AG09319 (cell line): ENCODE data around the gene DPPA5.

Source experiments
- DNase-seq: peaks from one replicate; pipeline ENCODE4 v3.0.0-alpha.2; 2010; ENCODE audit warnings: low read depth; ENCODE audit errors: extremely low read depth
- CTCF ChIP-seq: IDR thresholded peaks from 2 replicates; pipeline ENCODE4 v1.5.1; 2011; ENCODE audit warnings: low read depth, mild to moderate bottlenecking, inconsistent platforms, low read length, moderate library complexity

DPPA5 gene

GRCh38 chr6:73363537-73363875 lies 9.4 kb upstream of the DPPA5 start:
- no peak for DNase-seq

GRCh38 chr6:73362869-73363536 lies 8.9 kb upstream of the DPPA5 start:
- no peak for TF ChIP-seq CTCF
- DNase-seq: no peak

More at GRCh38 chr6:73363537-73363875, 9.4 kb upstream of the DPPA5 start:
- TF ChIP-seq CTCF: no peak

- DNase-seq: no peak
- TF ChIP-seq CTCF: no peak
Measured at GRCh38 chr6:73362358-73362757, 8.3 kb upstream of the DPPA5 start, which contains the start of gene KHDC3L. TSS of gene KHDC3L (plus strand) at chr6:73362658. CDS start at chr6:73362730, 72 bp downstream.

- TF ChIP-seq CTCF: no peak
- DNase-seq: no peak
Measured at GRCh38 chr6:73349311-73349710, 4.8 kb downstream of the DPPA5 start.

GRCh38 chr6:73348550-73349204 lies 5.4 kb downstream of the DPPA5 start:
- DNase-seq: no peak
- no peak for TF ChIP-seq CTCF

GRCh38 chr6:73343164-73343563 lies 10.9 kb downstream of the DPPA5 start:
- no peak for TF ChIP-seq CTCF
- no peak for DNase-seq

- no peak for DNase-seq
- no peak for TF ChIP-seq CTCF
Measured at GRCh38 chr6:73342174-73342573, 11.9 kb downstream of the DPPA5 start.
